GM19467 (cell line): ENCODE data around the gene CAMTA1.
"Not testable (repeated sequence)": the region's sequence is repeated elsewhere in the genome, so short reads cannot be mapped to it uniquely, and the experiment has no call there.

Experiments
- ATAC-seq: cut with Tn5 transposase; IDR thresholded peaks from one replicate; pipeline ENCODE4 v1.9.1; 2021; ENCODE audit warnings: mild to moderate bottlenecking, moderate library complexity; ENCODE audit not compliant: unreplicated experiment

CAMTA1 gene

GRCh38 chr1:7120863-7121621 is 335.8 kb downstream of the CAMTA1 start:
- ATAC-seq = no peak

- no peak for ATAC-seq
These were observed 336.4 kb downstream of the CAMTA1 start for GRCh38 chr1:7121622-7121988.

- ATAC-seq = no peak
These were observed 342.2 kb downstream of the CAMTA1 start for GRCh38 chr1:7127322-7128075.

GRCh38 chr1:7128293-7128692 is 343.0 kb downstream of the CAMTA1 start:
- ATAC-seq = no peak

- ATAC-seq = no peak
These were observed 344.9 kb downstream of the CAMTA1 start for GRCh38 chr1:7130127-7130526.

GRCh38 chr1:7135493-7135892 is 350.2 kb downstream of the CAMTA1 start:
- no peak for ATAC-seq

- ATAC-seq = no peak
These were observed 351.1 kb downstream of the CAMTA1 start for GRCh38 chr1:7136166-7136953.

- ATAC-seq = no peak
These were observed 355.0 kb downstream of the CAMTA1 start for GRCh38 chr1:7140251-7140650.

- ATAC-seq = no peak
These were observed 360.7 kb downstream of the CAMTA1 start for GRCh38 chr1:7145947-7146346.

GRCh38 chr1:7146710-7147109 is 361.5 kb downstream of the CAMTA1 start:
- ATAC-seq = no peak

- ATAC-seq = not testable (repeated sequence)
These were observed 362.5 kb downstream of the CAMTA1 start for GRCh38 chr1:7147581-7148282.

- ATAC-seq = no peak
These were observed 364.0 kb downstream of the CAMTA1 start for GRCh38 chr1:7149080-7149838.

- ATAC-seq = no peak
These were observed 365.5 kb downstream of the CAMTA1 start for GRCh38 chr1:7150724-7151280.

- ATAC-seq = no peak
These were observed 366.7 kb downstream of the CAMTA1 start for GRCh38 chr1:7151978-7152377.

- no peak for ATAC-seq
These were observed 367.4 kb downstream of the CAMTA1 start for GRCh38 chr1:7152655-7153054.

- ATAC-seq = no peak
These were observed 368.2 kb downstream of the CAMTA1 start for GRCh38 chr1:7153464-7153863.

GRCh38 chr1:7159116-7159781 is 374.0 kb downstream of the CAMTA1 start:
- no peak for ATAC-seq

GRCh38 chr1:7168554-7168953 is 383.3 kb downstream of the CAMTA1 start:
- ATAC-seq = not testable (repeated sequence)

- no peak for ATAC-seq
These were observed 385.9 kb downstream of the CAMTA1 start for GRCh38 chr1:7171168-7171567.
